SU-DHL-6 (cell line): ENCODE results near the gene TMEM229A.

Source experiments
- H2AFZ ChIP-seq: fragments of 200-600 bp; sonication (generic); 2 replicates; pipeline ENCODE4 v1.6.1; 2014; ENCODE audit warnings: low read depth, mild to moderate bottlenecking, moderate library complexity, mixed read lengths, antibody characterized with exemption, low read length; ENCODE audit not compliant: severe bottlenecking
- H3F3A ChIP-seq: fragments of 200-600 bp; shearing (Covaris generic); 2 replicates; pipeline ENCODE4 v1.6.0; 2016; ENCODE audit warnings: antibody characterized with exemption, mild to moderate bottlenecking; ENCODE audit not compliant: insufficient read depth
- H3K27ac ChIP-seq: fragments of 200-600 bp; sonication (generic); 2 replicates; pipeline ENCODE4 v1.5.1; 2016; ENCODE audit warnings: low read depth, mild to moderate bottlenecking, low read length, moderate library complexity, mixed read lengths
- H3K27me3 ChIP-seq: fragments of 200-600 bp; sonication (generic), shearing (Covaris generic); 2 replicates; pipeline ENCODE4 v1.6.0; 2014; ENCODE audit warnings: mild to moderate bottlenecking, low read length
- H3K36me3 ChIP-seq: fragments of 200-600 bp; sonication (generic); 2 replicates; pipeline ENCODE4 v1.6.1; 2014; ENCODE audit warnings: mild to moderate bottlenecking, low read length, mixed read lengths
- H3K4me2 ChIP-seq: fragments of 300-600, 200-600 bp; shearing (Covaris generic), sonication (generic); 2 replicates; pipeline ENCODE4 v1.6.0; 2014; ENCODE audit warnings: low read length, low read depth, mild to moderate bottlenecking; ENCODE audit not compliant: poor library complexity, severe bottlenecking
- H3K4me3 ChIP-seq: fragments of 200-600 bp; sonication (generic); 2 replicates; pipeline ENCODE4 v1.5.1; 2014; ENCODE audit warnings: antibody characterized with exemption, low read length, mild to moderate bottlenecking, mixed read lengths; ENCODE audit not compliant: insufficient read depth, poor library complexity, severe bottlenecking
- H3K79me2 ChIP-seq: fragments of 200-600 bp; sonication (generic); 2 replicates; pipeline ENCODE4 v1.6.1; 2014; ENCODE audit warnings: mild to moderate bottlenecking, low read length, moderate library complexity; ENCODE audit not compliant: insufficient read depth
- H3K9ac ChIP-seq: fragments of 200-600 bp; sonication (generic); 2 replicates; pipeline ENCODE4 v1.7.0; 2014; ENCODE audit warnings: mild to moderate bottlenecking, low read length
- H3K9me2 ChIP-seq: fragments of 200-600 bp; sonication (generic); replicated peaks from 2 replicates; pipeline ENCODE4 v1.6.1; 2014; ENCODE audit warnings: low read length; ENCODE audit not compliant: insufficient read depth
- H3K9me3 ChIP-seq: fragments of 200-600 bp; sonication (generic); 2 replicates; pipeline ENCODE4 v1.6.1; 2014; ENCODE audit warnings: low read length, mixed read lengths; ENCODE audit not compliant: insufficient read depth
- H4K20me1 ChIP-seq: fragments of 200-600 bp; sonication (generic); 2 replicates; pipeline ENCODE4 v1.6.1; 2014; ENCODE audit warnings: low read depth, mild to moderate bottlenecking, antibody characterized with exemption, low read length, moderate library complexity, mixed read lengths
- EZH2phosphoT487 ChIP-seq: fragments of 200-600 bp; sonication (generic), shearing (Covaris generic); conservative IDR thresholded peaks from 2 replicates; pipeline ENCODE4 v1.6.1; 2018; ENCODE audit warnings: mild to moderate bottlenecking, antibody characterized with exemption, low read length, moderate library complexity, mixed read lengths
- TF ChIP-seq, protein P1 (sequence below): fragments of 200-600 bp; sonication (generic); IDR thresholded peaks from one replicate; pipeline ENCODE4 v1.5.1; 2017; ENCODE audit warnings: antibody characterized with exemption, mild to moderate bottlenecking, low read length, moderate library complexity; ENCODE audit not compliant: insufficient read depth, poor library complexity, severe bottlenecking

TMEM229A gene

DNA sequence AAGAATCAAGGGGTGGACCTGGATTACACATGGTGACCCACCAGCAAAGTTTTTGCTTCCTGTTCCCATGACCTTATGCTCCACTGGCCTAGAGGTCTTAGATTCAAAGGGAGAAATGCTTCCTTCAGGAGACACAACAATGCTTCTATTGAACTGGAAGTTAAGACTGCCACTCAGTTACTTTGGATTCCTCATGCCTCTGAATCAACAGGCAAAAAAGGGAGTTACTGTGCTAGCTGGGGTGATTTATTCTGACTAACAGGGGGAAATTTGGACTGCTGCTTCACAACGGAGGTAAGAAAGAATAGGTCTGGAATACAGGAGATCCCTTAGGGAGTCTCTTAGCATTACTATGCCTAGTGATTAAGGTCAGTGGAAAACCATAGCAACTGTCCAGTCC lies 10.3 kb downstream of the TMEM229A start:
- Histone ChIP-seq H3K9me2 (no peaks in the 10 kb centered on the region), H3K36me3 (no peaks in the 10 kb centered on the region), H3K27ac (no peak overlapping the region), H4K20me1 (no peaks in the 10 kb centered on the region), H3K4me3 (no peak overlapping the region), H3K9me3 (no peaks in the 10 kb centered on the region), H3F3A (no peaks in the 10 kb centered on the region), H3K79me2 (no peaks in the 10 kb centered on the region), H2AFZ (no peak overlapping the region), H3K9ac (no peak overlapping the region), H3K4me2 (no peak overlapping the region), H3K27me3 (no peaks in the 10 kb centered on the region)
- no peak for TF ChIP-seq EZH2phosphoT487
- TF ChIP-seq, protein P1, sequence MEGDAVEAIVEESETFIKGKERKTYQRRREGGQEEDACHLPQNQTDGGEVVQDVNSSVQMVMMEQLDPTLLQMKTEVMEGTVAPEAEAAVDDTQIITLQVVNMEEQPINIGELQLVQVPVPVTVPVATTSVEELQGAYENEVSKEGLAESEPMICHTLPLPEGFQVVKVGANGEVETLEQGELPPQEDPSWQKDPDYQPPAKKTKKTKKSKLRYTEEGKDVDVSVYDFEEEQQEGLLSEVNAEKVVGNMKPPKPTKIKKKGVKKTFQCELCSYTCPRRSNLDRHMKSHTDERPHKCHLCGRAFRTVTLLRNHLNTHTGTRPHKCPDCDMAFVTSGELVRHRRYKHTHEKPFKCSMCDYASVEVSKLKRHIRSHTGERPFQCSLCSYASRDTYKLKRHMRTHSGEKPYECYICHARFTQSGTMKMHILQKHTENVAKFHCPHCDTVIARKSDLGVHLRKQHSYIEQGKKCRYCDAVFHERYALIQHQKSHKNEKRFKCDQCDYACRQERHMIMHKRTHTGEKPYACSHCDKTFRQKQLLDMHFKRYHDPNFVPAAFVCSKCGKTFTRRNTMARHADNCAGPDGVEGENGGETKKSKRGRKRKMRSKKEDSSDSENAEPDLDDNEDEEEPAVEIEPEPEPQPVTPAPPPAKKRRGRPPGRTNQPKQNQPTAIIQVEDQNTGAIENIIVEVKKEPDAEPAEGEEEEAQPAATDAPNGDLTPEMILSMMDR = no peak

DNA sequence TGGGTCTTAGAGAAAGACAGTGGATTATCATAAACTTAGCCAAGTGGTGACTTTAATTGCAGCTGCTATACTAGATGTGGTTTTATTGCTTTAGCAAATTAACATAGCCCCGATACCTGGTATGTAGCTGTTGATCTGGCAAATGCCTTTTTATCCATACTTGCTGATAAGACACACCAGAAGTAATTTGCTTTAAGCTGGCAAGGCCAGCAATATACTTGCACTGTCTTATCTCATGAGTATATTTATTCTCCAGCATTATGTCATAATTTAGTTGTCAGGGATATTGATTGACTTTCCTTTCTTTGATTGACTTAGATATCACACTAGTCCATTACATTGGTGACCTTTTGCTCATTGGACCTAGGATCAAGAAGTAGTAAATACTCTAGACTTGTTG lies 12.8 kb downstream of the TMEM229A start:
- Histone ChIP-seq H3K9me2 (no peaks in the 10 kb centered on the region), H4K20me1 (no peaks in the 10 kb centered on the region), H3K36me3 (no peaks in the 10 kb centered on the region), H3F3A (no peaks in the 10 kb centered on the region), H3K27me3 (no peaks in the 10 kb centered on the region), H2AFZ (no peak overlapping the region), H3K27ac (no peak overlapping the region), H3K4me3 (no peak overlapping the region), H3K4me2 (no peak overlapping the region), H3K9ac (no peak overlapping the region), H3K9me3 (no peaks in the 10 kb centered on the region), H3K79me2 (no peaks in the 10 kb centered on the region)
- TF ChIP-seq, protein P1 = no peak
- no peak for TF ChIP-seq EZH2phosphoT487

DNA sequence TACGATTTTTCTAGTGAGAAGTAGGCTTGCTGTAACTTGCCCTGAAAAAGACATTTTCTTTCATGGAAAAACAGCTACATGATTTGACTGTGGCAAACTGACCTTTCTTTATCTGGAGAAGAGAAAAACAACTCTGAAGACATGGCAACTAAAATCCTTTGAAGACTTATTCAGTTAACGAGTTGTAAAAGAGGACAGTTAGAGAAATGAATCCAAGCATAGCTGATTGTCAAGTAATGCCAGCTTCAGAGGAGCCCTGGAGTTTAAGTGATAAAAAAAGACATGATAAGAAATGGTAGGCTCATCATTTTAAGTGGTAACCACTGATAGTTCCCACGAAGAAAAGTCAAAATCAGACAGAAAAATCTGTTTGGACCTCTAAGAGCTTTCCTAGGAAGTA lies 19.6 kb downstream of the TMEM229A start:
- Histone ChIP-seq H3K36me3 (no peaks in the 10 kb centered on the region), H3K4me3 (no peak overlapping the region), H3K27me3 (no peaks in the 10 kb centered on the region), H3K27ac (no peak overlapping the region), H4K20me1 (no peaks in the 10 kb centered on the region), H2AFZ (no peak overlapping the region), H3K9me3 (no peaks in the 10 kb centered on the region), H3K9me2 (no peaks in the 10 kb centered on the region), H3K79me2 (no peaks in the 10 kb centered on the region), H3F3A (no peaks in the 10 kb centered on the region), H3K9ac (no peak overlapping the region), H3K4me2 (no peak overlapping the region)
- TF ChIP-seq EZH2phosphoT487 = no peak
- TF ChIP-seq, protein P1 = no peak
